ENCODE measurements around the gene CCDC78. TPM values are rescaled to one million over a fixed set of nuclear protein-coding genes. Genes with fewer than 3 reads are reported as not detected.
A peak's percentile ranks its signal among the peaks of the same experiment; 100 is the strongest.

The CCDC78 gene
- total RNA-seq, 2 donors from 2014 or later, result 4.3 to 4.4 TPM

- peaks cover 4% of the 10 kb centered on the region for H3K4me1 Mint-ChIP-seq
- H3K9me3 Mint-ChIP-seq, result no peaks in the 10 kb centered on the region
- peaks cover 37% of the 10 kb centered on the region for H3K36me3 Mint-ChIP-seq (ENCODE audit: low read depth)
- peak overlapping the region; percentile 73 for H3K4me3 Mint-ChIP-seq
- H3K27ac Mint-ChIP-seq, result peak overlapping the region; percentile 58
- ATAC-seq (replicated peaks), result no peak
- H3K27me3 Mint-ChIP-seq, result no peaks in the 10 kb centered on the region
Measured at GRCh38 chr16:682493-683395, 43.5 kb downstream of the CCDC78 start.

GRCh38 chr16:681746-682427 lies 44.4 kb downstream of the CCDC78 start:
- peak overlapping the region; percentile 73 for H3K4me3 Mint-ChIP-seq
- H3K36me3 Mint-ChIP-seq (ENCODE audit: low read depth), result peaks cover 37% of the 10 kb centered on the region
- peaks cover 4% of the 10 kb centered on the region for H3K4me1 Mint-ChIP-seq
- no peak for ATAC-seq (replicated peaks)
- H3K9me3 Mint-ChIP-seq, result no peaks in the 10 kb centered on the region
- H3K27ac Mint-ChIP-seq, result peak overlapping the region; percentile 62
- H3K27me3 Mint-ChIP-seq, result no peaks in the 10 kb centered on the region

- Mint-ChIP-seq H3K36me3 (ENCODE audit: low read depth) (peaks cover 34% of the 10 kb centered on the region), H3K4me3 (peak overlapping the region; percentile 73), H3K4me1 (peaks cover 4% of the 10 kb centered on the region), H3K27ac (peak overlapping the region; percentile 62), H3K9me3 (no peaks in the 10 kb centered on the region), H3K27me3 (no peaks in the 10 kb centered on the region)
- ATAC-seq (replicated peaks), result no peak
Measured at GRCh38 chr16:680967-681745, 45.1 kb downstream of the CCDC78 start.

GRCh38 chr16:680625-680945 lies 45.7 kb downstream of the CCDC78 start:
- peaks cover 29% of the 10 kb centered on the region for H3K36me3 Mint-ChIP-seq (ENCODE audit: low read depth)
- H3K9me3 Mint-ChIP-seq, result no peaks in the 10 kb centered on the region
- H3K4me3 Mint-ChIP-seq, result peak overlapping the region; percentile 73
- no peak overlapping the region for H3K27ac Mint-ChIP-seq
- no peaks in the 10 kb centered on the region for H3K27me3 Mint-ChIP-seq
- peaks cover 4% of the 10 kb centered on the region for H3K4me1 Mint-ChIP-seq
- ATAC-seq (replicated peaks), result no peak

GRCh38 chr16:679814-680624 lies 46.2 kb downstream of the CCDC78 start, which contains the start of gene STUB1:
TSS of gene STUB1 (plus strand) at chr16:680410. CDS start at chr16:680526, 116 bp downstream.
- peaks cover 29% of the 10 kb centered on the region for H3K36me3 Mint-ChIP-seq (ENCODE audit: low read depth)
- peaks cover 4% of the 10 kb centered on the region for H3K4me1 Mint-ChIP-seq
- H3K9me3 Mint-ChIP-seq, result no peaks in the 10 kb centered on the region
- peak; percentile 61 for ATAC-seq (replicated peaks)
- peak within 1 kb of the TSS; percentile 62 for H3K27ac Mint-ChIP-seq
- no peaks in the 10 kb centered on the region for H3K27me3 Mint-ChIP-seq
- H3K4me3 Mint-ChIP-seq, result peak within 1 kb of the TSS; percentile 73

GRCh38 chr16:678858-679813 lies 47.1 kb downstream of the CCDC78 start:
- peak; percentile 15 for ATAC-seq (replicated peaks)
- peaks cover 31% of the 10 kb centered on the region for H3K36me3 Mint-ChIP-seq (ENCODE audit: low read depth)
- H3K9me3 Mint-ChIP-seq, result no peaks in the 10 kb centered on the region
- H3K27me3 Mint-ChIP-seq, result no peaks in the 10 kb centered on the region
- H3K27ac Mint-ChIP-seq, result peak overlapping the region; percentile 33
- peak overlapping the region; percentile 73 for H3K4me3 Mint-ChIP-seq
- peaks cover 4% of the 10 kb centered on the region for H3K4me1 Mint-ChIP-seq

- Mint-ChIP-seq H3K9me3 (no peaks in the 10 kb centered on the region), H3K4me1 (peaks cover 4% of the 10 kb centered on the region), H3K4me3 (peak overlapping the region; percentile 73), H3K36me3 (ENCODE audit: low read depth) (peaks cover 32% of the 10 kb centered on the region), H3K27me3 (no peaks in the 10 kb centered on the region), H3K27ac (no peak overlapping the region)
- no peak for ATAC-seq (replicated peaks)
Measured at GRCh38 chr16:678209-678857, 47.9 kb downstream of the CCDC78 start.

GRCh38 chr16:677316-678190 lies 48.7 kb downstream of the CCDC78 start:
- peaks cover 32% of the 10 kb centered on the region for H3K36me3 Mint-ChIP-seq (ENCODE audit: low read depth)
- H3K27me3 Mint-ChIP-seq, result no peaks in the 10 kb centered on the region
- peaks cover 3% of the 10 kb centered on the region for H3K4me1 Mint-ChIP-seq
- ATAC-seq (replicated peaks), result no peak
- no peak overlapping the region for H3K27ac Mint-ChIP-seq
- no peak overlapping the region for H3K4me3 Mint-ChIP-seq
- H3K9me3 Mint-ChIP-seq, result no peaks in the 10 kb centered on the region

GRCh38 chr16:676913-677312 lies 49.3 kb downstream of the CCDC78 start:
- H3K27me3 Mint-ChIP-seq, result no peaks in the 10 kb centered on the region
- H3K27ac Mint-ChIP-seq, result no peak overlapping the region
- no peaks in the 10 kb centered on the region for H3K4me1 Mint-ChIP-seq

GRCh38 chr16:676565-676902 lies 49.7 kb downstream of the CCDC78 start:
- Mint-ChIP-seq H3K9me3 (no peaks in the 10 kb centered on the region), H3K27me3 (no peaks in the 10 kb centered on the region), H3K36me3 (ENCODE audit: low read depth) (peaks cover 22% of the 10 kb centered on the region), H3K4me1 (no peaks in the 10 kb centered on the region), H3K27ac (no peak overlapping the region), H3K4me3 (no peak overlapping the region)
- ATAC-seq (replicated peaks), result no peak

More at GRCh38 chr16:676913-677312, 49.3 kb downstream of the CCDC78 start:
- H3K36me3 Mint-ChIP-seq (ENCODE audit: low read depth), result peaks cover 26% of the 10 kb centered on the region
- ATAC-seq (replicated peaks), result no peak
- no peaks in the 10 kb centered on the region for H3K9me3 Mint-ChIP-seq
- H3K4me3 Mint-ChIP-seq, result no peak overlapping the region

GRCh38 chr16:675884-676564 lies 50.2 kb downstream of the CCDC78 start:
- H3K4me1 Mint-ChIP-seq, result no peaks in the 10 kb centered on the region

More at GRCh38 chr16:675884-676564, 50.2 kb downstream of the CCDC78 start:
- Mint-ChIP-seq H3K9me3 (no peaks in the 10 kb centered on the region), H3K27ac (no peak overlapping the region), H3K36me3 (ENCODE audit: low read depth) (peaks cover 20% of the 10 kb centered on the region), H3K4me3 (no peak overlapping the region), H3K27me3 (no peaks in the 10 kb centered on the region)
- ATAC-seq (replicated peaks), result no peak
